Stimulated activated CD4-positive, alpha-beta T cell treated with anti-CD3 and anti-CD28 coated beads, Interleukin-4, amount 100 ng/mL, for 48 hours (primary cell): ENCODE data around the gene DNAJC13.

Experiments
- DNase-seq, 2 donors: peaks; one replicate each; pipeline ENCODE4 v3.0.0-alpha.2; 2020; ENCODE audit warnings: low read depth in 2 of 2

DNAJC13 gene

DNA sequence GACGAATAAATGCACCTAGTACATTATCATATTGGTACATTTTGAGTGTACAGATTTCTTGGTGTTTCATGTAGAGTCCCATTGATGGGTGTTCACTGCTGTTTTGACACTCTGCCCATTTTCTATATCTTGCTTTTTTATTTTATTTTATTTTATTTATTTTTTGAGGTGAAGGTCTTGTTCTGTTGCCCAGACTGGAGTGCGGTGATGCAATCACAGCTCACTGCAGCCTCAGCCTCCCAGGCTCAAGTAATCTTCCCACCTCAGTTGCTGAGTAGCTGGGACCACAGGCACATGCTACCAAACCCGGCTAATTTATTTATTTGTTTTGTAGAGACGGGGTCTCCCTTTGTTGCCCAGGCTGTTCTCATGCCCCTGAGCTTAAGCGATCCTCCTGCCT, 44.2 kb downstream of the DNAJC13 start:
- no peak for DNase-seq

DNA sequence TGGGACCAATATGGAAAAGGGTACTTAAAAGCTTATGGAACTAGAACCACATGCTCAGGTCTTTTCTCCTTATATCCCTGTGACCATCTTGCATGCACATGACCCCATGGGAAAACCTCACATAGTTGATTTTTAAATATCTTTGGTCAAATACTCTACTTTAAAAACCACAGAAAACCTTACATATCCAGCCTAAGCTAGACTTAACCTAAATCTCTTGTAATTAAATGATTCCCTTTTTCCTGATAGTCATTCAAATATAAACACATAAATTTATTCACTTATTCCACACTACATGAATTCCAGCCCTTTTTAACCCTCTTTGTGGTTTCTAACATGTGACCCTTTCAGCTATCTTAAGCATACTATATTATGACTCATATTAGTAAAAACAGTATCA, 46.8 kb downstream of the DNAJC13 start:
- no peak for DNase-seq

DNA sequence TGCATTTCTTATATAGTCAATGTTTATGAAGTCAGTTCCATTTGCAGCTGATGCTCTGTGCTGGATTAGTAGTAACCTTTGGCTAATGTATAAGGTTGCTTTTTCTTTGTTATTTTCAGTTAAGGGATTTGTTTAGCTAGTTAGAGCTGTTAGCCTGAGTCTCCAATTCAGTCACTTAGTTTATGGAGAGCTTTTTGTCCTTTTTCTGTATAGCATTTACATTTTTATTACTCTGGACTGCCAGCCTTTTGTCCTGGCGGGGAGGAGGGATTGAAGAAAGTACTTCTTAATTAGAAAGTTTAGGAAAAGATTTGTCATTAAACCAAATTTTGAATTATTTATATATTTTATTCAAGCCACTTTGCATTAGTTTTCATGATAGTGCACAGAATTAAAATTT, 52.0 kb downstream of the DNAJC13 start:
- no peak for DNase-seq

DNA sequence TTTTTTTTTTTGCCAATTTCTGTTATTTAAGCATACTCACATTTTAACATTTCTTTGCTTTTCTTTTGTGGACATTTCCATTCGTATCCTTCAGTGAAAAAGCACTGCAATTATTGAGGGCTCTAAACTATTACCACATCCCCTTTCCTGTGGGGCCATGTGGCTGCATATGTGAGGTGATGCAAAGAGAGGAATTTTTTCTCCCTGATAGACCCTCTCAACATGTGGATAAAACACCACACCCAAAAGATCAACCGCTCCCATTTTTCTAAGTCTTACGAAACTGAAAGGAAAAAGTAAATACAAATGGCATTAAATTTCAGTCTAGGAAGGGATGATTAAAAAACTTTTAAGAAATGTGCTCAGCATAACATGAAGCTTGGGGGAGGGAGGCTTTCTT, 68.8 kb downstream of the DNAJC13 start:
- no peak for DNase-seq

- no peak for DNase-seq
Measured at GRCh38 chr3:132488151-132488550, 70.8 kb downstream of the DNAJC13 start.

- no peak for DNase-seq
Measured at GRCh38 chr3:132499071-132499470, 81.8 kb downstream of the DNAJC13 start.

- no peak for DNase-seq
Measured at GRCh38 chr3:132503559-132503958, 86.3 kb downstream of the DNAJC13 start.

GRCh38 chr3:132504375-132504933, 87.2 kb downstream of the DNAJC13 start:
- no peak for DNase-seq

- no peak for DNase-seq
Measured at GRCh38 chr3:132507657-132508056, 90.4 kb downstream of the DNAJC13 start.

DNA sequence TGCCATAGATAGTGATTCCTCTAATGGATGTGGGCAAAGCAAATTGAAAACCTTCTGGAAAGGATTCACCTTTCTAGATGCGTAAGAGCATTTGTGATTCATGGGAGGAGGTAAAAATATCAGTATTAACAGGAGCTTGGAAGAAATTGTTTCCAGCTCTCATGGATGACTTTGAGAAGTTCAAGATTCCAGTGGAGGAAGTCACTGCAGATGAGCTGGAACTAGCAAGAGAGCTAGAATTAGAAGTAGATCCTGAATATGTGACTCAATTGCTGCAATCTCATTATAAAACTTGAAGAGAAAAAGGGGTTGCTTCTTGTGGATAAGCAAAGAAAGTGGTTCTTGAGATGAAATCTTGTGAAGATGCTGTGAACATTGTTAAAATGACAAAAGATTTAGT, 91.8 kb downstream of the DNAJC13 start:
- DNase-seq, result no peak

DNA sequence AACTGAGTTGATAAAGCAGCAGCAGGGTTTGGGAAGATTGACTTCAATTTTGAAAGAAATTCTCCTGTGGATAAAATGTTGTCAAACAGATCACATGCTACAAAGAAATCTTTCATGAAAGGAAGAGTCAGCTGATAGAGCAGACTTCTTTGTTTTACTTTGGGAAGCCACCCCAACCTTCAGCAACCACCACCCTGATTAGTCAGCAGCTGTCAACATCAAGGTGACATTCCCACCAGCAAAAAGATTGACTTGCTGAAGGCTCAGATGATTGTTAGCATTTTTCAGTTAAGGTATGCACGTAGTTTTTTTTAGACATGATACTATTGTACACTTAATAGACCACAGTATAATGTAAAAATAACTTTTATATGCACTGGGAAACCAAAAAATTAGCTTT, 92.2 kb downstream of the DNAJC13 start:
- DNase-seq, result no peak

- no peak for DNase-seq
Measured at GRCh38 chr3:132513057-132513456, 95.8 kb downstream of the DNAJC13 start.

- DNase-seq, result no peak
Measured at GRCh38 chr3:132517311-132517710, 100.0 kb downstream of the DNAJC13 start.

DNA sequence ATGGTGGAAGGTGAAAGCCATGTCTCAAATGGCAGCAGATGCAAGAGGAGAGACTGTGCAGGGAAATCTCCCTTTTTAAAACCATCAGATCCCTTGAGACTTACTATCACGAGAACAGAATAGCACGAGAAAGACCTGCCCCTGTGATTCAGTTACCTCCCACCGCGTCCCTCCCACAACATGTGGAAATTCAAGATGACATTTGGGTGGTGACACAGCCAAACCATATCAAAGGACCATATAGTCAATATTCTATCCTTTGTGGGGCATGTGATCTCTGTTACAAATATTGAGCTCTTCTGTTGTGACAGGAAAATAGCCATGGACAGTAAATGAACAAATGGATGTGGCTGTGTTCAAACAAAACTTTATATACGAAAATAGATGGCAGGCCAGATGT, 102.6 kb downstream of the DNAJC13 start:
- no peak for DNase-seq

GRCh38 chr3:132521901-132522300, 104.6 kb downstream of the DNAJC13 start:
- no peak for DNase-seq

- no peak for DNase-seq
Measured at GRCh38 chr3:132522353-132522752, 105.1 kb downstream of the DNAJC13 start.

DNA sequence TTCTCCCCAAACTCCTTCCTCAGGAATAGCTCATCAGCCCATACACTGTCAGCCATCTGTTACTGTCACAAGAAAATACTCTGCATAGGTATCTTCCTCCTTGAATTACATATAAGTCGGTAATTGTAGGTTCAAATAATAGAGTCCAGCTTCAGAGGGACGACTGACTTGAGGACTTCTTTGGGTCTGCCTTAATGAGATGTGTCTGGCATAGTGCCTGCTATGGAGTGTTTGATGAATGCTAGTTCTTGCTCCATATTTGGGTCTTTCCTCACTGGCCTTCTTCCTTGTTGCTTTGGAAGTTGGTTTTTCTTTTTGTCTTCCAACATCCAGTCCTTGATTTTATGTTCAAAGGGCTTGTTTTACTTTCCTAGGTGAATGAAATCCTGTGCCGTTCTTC, 113.3 kb downstream of the DNAJC13 start:
- DNase-seq, result no peak

GRCh38 chr3:132535575-132536441, 118.5 kb downstream of the DNAJC13 start:
- peak; percentile 38 to 44 for DNase-seq

- no peak for DNase-seq
Measured at GRCh38 chr3:132536442-132537153, 119.3 kb downstream of the DNAJC13 start.

GRCh38 chr3:132537297-132537696, 120.0 kb downstream of the DNAJC13 start:
- no peak for DNase-seq

DNA sequence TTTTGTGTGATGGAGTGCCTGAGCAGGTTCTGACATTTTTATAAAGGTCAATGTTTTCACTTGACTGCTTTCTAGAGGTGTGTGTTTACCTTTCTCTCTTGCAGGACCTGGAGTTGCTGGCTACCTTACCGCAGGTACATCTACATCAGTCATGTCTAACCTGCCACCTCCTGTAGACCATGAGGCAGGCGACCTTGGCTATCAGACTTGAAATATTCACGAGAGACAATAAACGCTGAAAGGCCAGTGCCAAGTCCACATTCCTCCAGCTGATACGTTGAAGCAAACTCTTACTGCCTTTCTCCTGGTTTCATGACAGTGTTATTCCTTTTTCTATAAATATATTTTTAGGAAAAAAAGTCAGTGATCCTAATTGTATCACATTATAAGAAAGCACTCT, 120.8 kb downstream of the DNAJC13 start:
- DNase-seq, result no peak

DNA sequence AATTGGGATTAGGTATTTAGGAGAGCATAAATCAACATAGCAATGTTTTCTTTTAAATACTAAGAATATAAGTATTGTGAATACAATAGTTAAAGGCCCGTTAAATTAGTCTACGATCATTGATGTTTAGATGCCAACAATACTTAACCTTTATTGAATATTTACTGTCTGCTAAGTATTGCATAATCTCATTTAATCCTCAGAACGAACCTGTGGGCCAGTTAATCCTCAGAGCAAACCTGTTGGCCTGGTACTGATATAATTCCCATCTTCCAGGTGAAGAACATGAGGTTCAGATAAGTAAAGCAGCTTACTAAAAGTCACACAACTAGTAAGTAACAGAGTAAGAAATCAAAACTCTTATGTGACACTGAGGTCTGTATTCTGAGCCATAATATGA, 122.4 kb downstream of the DNAJC13 start:
- no peak for DNase-seq

- DNase-seq, result no peak
Measured at GRCh38 chr3:132542577-132542976, 125.3 kb downstream of the DNAJC13 start.
